HG03469 (cell line): ENCODE results near the gene PLCB2.

Experiments
- ATAC-seq: cut with Tn5 transposase; IDR thresholded peaks from one replicate; pipeline ENCODE4 v1.9.1; 2021; ENCODE audit warnings: mild to moderate bottlenecking, moderate library complexity, moderate number of reproducible peaks; ENCODE audit not compliant: unreplicated experiment

PLCB2 gene

GRCh38 chr15:40274350-40275274, 33.1 kb downstream of the PLCB2 start:
- no peak for ATAC-seq

DNA sequence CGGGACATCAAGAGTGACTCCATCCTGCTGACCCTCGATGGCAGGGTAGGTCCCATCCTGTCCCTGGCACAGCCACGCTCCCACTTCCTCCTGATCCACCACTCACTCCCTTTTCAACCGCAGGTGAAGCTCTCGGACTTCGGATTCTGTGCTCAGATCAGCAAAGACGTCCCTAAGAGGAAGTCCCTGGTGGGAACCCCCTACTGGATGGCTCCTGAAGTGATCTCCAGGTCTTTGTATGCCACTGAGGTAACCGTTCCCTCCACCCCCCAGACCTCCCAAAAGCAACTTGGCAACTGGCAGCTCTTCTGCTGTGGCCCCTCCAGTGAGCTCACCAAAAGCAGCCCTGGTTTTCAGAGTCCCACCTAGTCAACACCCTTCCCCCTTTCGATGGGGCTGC, 34.3 kb downstream of the PLCB2 start:
- ATAC-seq, result no peak

DNA sequence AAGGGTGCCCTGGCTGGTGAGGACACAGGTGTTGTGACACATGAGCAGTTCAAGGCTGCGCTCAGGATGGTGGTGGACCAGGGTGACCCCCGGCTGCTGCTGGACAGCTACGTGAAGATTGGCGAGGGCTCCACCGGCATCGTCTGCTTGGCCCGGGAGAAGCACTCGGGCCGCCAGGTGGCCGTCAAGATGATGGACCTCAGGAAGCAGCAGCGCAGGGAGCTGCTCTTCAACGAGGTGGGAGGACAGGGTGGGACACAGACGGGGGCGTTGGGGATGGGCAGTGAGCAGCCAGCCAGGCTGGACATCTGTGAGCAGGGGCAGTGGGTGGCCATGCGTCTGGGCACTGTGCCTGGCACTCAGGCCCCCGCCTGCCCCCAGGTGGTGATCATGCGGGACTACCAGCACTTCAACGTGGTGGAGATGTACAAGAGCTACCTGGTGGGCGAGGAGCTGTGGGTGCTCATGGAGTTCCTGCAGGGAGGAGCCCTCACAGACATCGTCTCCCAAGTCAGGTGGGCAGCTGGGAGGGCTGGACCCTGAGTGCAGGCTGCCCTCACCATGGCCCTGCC, 35.2 kb downstream of the PLCB2 start:
- ATAC-seq, result no peak

- ATAC-seq, result no peak
These were observed 35.9 kb downstream of the PLCB2 start for GRCh38 chr15:40271685-40272484.

GRCh38 chr15:40270246-40270995, 37.3 kb downstream of the PLCB2 start:
- ATAC-seq, result no peak

GRCh38 chr15:40269604-40270003, 38.1 kb downstream of the PLCB2 start:
- no peak for ATAC-seq

- no peak for ATAC-seq
These were observed 40.1 kb downstream of the PLCB2 start for GRCh38 chr15:40267670-40268069.

DNA sequence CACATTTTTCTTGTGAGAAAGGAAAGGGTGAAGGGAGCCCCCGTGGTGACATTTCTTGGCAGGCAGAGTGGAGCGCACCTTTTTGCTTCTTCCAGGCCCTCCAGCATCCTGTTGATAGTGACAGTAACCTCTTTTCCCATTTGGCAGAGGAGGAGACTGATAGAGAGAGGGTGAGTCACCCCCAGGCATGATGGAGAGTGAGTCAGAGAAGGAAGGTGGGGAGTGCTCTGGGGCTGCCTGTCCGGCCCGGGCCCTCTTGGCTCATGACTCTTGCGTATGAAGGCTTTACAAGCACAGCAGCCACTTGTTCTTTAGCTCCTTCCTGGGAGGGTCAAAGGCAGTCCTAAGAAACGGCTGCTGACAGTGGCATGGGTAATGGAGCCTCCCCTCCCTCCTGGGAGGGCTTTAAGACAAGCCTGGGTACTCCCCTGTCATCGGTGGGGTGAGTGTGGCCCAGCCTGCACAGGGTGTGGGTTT, 40.9 kb downstream of the PLCB2 start:
- no peak for ATAC-seq

DNA sequence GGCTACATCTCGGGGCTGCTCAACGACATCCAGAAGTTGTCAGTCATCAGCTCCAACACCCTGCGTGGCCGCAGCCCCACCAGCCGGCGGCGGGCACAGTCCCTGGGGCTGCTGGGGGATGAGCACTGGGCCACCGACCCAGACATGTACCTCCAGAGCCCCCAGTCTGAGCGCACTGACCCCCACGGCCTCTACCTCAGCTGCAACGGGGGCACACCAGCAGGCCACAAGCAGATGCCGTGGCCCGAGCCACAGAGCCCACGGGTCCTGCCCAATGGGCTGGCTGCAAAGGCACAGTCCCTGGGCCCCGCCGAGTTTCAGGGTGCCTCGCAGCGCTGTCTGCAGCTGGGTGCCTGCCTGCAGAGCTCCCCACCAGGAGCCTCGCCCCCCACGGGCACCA, 41.9 kb downstream of the PLCB2 start:
- no peak for ATAC-seq

GRCh38 chr15:40265355-40265754, 42.4 kb downstream of the PLCB2 start:
- no peak for ATAC-seq

- no peak for ATAC-seq
These were observed 43.2 kb downstream of the PLCB2 start for GRCh38 chr15:40264321-40265153.

DNA sequence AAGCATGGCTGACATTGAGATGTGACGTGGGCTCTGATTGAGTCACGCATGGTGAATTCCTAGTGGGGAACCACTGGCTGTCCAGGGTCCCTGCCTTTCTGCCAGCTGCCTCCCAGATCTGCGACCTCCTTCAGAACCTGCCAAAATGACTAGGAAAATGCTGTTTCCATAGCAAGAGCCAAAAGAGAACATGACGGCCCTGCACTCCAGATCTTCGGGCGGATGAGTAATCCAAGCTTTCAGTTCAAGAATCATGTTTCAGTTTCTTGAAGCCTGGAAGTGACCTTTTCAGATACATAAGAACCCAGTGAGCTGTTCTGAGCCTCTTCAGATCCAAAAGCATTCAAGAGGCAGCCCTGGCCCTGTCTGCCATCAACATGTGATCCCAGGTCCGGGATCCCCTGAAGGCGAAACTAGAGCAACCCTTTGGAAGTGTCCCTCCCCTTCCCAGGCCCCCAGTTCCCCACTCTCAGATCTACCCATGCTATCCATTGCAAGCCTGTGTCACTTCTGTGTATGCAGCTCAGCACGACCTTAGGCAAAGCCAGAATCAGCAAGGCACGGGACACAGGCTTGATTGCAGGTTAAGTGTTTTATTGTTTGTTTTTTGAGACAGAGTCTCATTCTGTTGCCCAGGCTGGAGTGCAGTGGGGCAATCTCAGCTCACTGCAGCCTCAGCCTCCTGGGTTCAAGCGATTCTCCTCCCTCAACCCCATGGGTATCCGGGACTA, 44.5 kb downstream of the PLCB2 start:
- ATAC-seq, result no peak

DNA sequence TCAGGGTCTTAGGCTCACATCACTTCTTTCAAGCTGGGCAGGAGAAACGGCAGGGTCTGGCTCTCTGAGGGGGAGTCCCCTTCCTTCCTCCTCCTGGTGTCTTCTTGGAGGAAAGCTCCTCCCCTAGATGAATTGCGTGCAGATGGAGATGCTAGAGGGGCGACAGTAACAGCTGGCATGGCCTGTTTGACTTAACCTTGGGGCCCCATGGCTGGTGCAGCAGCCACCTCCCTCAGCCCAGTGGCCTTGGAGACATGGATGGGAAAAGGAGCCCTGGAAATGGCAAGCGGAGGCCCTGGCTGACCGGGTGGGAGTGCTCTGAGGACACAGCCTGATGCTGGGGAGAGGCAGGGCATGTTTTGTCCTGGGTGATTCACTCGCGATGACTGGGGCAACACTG, 48.7 kb downstream of the PLCB2 start:
- ATAC-seq, result no peak

GRCh38 chr15:40258544-40258943, 49.2 kb downstream of the PLCB2 start:
- ATAC-seq, result no peak

GRCh38 chr15:40257656-40258450, 49.9 kb downstream of the PLCB2 start:
- no peak for ATAC-seq

GRCh38 chr15:40256638-40257235, 51.0 kb downstream of the PLCB2 start:
- no peak for ATAC-seq

GRCh38 chr15:40255033-40255432, 52.7 kb downstream of the PLCB2 start:
- ATAC-seq, result no peak

- no peak for ATAC-seq
These were observed 53.3 kb downstream of the PLCB2 start for GRCh38 chr15:40254452-40254851.
